GM06990 (cell line): ENCODE data around the gene C2CD4D.

Experiments used
- DNase-seq: peaks from one replicate; pipeline ENCODE4 v3.0.0-alpha.2; 2011; ENCODE audit not compliant: insufficient read length; ENCODE audit errors: extremely low read depth
- H3K27me3 ChIP-seq: replicated peaks from 2 replicates; pipeline ENCODE4 v1.6.0; 2011; ENCODE audit warnings: low read length; ENCODE audit not compliant: control insufficient read depth, insufficient read depth
- H3K36me3 ChIP-seq: 2 replicates; pipeline ENCODE4 v1.5.1; 2011; ENCODE audit warnings: low read length; ENCODE audit not compliant: control insufficient read depth, insufficient read depth
- H3K4me3 ChIP-seq: replicated peaks from 2 replicates; pipeline ENCODE4 v1.5.1; 2011; ENCODE audit warnings: low read depth, mild to moderate bottlenecking, control low read depth, low read length
- TF ChIP-seq, protein P1 (sequence below): IDR thresholded peaks from 2 replicates; pipeline ENCODE4 v1.5.1; 2011; ENCODE audit warnings: low read length, control low read depth, mild to moderate bottlenecking, inconsistent platforms; ENCODE audit not compliant: insufficient read depth, poor library complexity, severe bottlenecking

C2CD4D gene

DNA sequence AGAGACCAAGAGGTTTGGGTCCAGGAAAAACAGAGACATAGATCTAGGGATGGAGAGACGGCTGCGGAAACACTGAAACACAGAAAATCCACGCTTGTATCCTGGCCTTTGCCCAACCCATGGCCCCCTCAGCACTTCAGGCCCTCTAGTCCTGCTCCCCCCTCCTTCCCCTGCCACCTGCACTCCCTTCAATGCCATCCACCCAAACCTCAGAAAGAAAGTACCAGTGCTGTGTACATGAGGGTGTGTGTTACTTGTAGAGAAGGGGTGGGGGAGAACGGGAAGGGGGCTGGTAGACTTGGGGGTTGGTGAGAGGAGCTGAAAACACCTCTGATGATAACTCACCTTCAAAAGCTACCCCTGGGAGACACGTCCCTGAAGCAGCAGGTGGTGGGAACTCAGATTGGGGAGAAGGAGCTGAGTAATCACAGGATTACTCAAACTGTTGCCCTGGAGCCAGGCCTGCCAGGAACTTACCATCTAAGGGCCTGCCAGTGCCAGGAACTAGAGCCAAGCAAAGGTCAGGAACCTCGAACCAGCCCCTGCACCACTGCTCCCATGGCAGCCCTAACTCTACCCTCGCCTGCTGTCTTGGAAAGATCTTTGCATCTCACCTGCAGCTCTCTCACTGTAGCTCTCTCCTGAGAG lies 19.5 kb downstream of the C2CD4D start:
- TF ChIP-seq, protein P1, sequence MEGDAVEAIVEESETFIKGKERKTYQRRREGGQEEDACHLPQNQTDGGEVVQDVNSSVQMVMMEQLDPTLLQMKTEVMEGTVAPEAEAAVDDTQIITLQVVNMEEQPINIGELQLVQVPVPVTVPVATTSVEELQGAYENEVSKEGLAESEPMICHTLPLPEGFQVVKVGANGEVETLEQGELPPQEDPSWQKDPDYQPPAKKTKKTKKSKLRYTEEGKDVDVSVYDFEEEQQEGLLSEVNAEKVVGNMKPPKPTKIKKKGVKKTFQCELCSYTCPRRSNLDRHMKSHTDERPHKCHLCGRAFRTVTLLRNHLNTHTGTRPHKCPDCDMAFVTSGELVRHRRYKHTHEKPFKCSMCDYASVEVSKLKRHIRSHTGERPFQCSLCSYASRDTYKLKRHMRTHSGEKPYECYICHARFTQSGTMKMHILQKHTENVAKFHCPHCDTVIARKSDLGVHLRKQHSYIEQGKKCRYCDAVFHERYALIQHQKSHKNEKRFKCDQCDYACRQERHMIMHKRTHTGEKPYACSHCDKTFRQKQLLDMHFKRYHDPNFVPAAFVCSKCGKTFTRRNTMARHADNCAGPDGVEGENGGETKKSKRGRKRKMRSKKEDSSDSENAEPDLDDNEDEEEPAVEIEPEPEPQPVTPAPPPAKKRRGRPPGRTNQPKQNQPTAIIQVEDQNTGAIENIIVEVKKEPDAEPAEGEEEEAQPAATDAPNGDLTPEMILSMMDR, result no peak
- no peak overlapping the region for H3K4me3 ChIP-seq
- no peak for DNase-seq
- peaks cover 1% of the 10 kb centered on the region for H3K27me3 ChIP-seq
- no peaks in the 10 kb centered on the region for H3K36me3 ChIP-seq

DNA sequence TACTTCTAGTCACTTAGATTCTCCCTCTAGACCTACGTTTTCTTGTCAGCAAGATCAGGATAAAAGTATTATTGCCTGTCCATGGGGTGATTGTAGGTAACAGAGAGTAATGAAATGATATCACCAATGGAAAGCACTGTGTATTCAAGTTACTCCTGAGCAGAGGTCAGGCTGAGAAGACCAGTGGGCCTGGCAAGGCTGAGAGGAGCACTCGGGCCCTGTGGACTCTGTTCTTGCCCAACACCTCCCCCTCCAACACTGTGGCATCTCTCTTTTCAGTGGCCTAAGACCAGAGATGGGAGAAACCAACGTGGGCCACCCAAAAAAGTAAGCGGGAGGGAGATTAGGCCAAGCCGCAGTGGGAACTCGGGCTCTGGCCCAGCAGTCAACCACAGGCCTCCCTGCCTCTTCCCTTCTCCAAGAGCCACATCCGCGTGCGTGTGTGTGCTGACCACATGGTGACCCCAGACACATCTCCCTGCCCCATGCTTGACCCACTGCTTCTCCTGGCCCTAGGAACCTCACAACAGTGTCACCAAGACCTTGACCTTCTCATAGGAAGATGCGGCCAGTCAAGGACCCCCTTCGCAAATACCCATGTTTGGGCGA lies 20.3 kb downstream of the C2CD4D start:
- no peaks in the 10 kb centered on the region for H3K36me3 ChIP-seq
- DNase-seq, result no peak
- peaks cover under 1% of the 10 kb centered on the region for H3K27me3 ChIP-seq
- no peak overlapping the region for H3K4me3 ChIP-seq
- TF ChIP-seq, protein P1, result no peak

DNA sequence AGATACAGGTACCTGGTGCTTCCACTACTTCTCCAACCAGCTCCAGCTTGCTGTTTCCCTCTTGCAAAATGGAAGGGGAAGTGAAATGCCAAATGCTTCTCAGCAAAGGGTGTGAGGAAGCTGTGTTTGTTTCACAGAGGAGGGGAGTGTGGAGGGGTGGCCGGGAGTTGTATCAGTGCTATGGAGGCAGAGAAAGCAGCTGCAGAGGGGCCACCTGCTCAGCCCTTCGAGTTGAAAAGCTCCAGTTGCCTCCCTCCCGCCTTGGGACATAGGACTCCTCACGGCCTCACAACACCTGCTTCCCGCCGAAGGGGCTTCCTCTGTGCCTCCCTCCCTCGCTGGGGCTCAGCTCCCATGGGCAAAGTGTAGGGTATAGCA lies 22.3 kb downstream of the C2CD4D start:
- no peak overlapping the region for H3K4me3 ChIP-seq
- H3K27me3 ChIP-seq, result no peaks in the 10 kb centered on the region; the same call in 1 of the 2 replicates
- no peak for DNase-seq
- TF ChIP-seq, protein P1, result no peak
- H3K36me3 ChIP-seq, result no peaks in the 10 kb centered on the region

DNA sequence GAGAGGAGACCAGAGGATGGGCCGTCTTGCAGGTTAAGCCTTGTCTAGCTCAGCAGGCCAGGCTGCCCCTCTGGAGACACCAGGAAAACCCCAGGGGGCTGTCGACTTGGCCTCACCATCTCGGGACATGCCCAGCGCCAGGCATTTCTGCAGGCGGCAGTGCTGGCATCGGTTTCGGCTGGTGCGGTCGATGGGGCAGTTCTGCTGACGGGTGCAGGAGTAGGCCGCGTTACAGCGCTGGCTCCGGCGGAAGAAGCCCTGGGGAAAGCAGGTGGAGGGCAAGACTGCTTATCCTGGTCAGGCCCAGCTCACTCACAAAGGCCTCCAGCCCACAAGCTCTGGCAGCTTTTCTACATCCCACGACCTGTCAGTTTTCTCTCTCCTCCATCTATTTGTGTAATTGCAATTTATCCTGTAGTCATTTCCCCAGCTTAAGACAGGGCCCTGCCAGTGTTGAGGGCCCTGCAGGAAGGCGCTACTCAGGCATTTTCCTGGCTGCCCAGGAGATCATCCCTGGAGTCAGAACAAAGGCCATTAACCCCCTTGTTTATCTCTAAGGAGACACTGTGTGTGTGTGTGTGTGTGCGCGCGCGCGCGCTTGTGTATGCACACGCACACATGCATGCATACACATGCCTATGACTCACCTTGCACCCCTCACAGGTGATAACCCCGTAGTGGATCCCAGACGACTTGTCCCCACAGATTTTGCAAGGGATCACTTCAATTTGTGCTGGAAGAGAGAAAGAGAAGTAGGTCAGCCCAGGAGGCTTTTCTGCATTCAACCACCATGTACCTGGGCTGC lies 22.9 kb downstream of the C2CD4D start:
- no peak for DNase-seq
- Histone ChIP-seq H3K4me3 (no peak overlapping the region), H3K36me3 (no peaks in the 10 kb centered on the region)

DNA sequence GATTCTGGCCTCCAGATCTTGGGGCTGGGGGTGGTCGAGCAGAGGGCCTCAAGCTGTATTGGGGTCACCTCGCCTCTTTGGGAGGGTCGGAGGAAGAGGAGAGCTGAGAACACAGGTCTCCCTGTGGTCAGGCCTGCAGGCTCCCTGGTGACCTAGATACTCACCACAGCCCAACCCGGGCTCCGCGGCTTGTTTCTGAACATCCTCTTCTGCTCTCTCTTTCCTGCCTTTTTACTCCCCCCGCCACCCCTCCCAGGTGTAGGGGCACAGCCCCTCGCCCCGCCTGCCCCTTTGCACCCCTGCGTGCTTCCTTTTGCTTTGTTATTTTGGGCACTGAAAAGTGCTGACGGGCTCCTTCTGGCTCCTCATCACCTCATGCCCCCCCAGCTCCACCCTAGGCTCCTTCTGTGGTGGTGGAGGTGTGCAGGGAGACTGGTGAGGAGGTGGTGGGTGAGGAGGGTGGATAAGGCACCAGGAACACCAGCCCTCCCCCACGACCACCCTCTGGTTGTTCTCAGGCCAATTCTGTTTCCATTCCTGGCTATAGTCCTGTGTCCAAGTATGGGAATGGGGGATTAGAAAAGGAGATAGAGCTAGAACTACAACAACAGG lies 23.8 kb downstream of the C2CD4D start:
- DNase-seq, result no peak
- Histone ChIP-seq H3K36me3 (no peaks in the 10 kb centered on the region), H3K4me3 (no peak overlapping the region), H3K27me3 (no peaks in the 10 kb centered on the region; the same call in 1 of the 2 replicates)
- TF ChIP-seq, protein P1, result no peak

More for the DNA sequence above, 22.9 kb downstream of the C2CD4D start:
- TF ChIP-seq, protein P1, result no peak
- H3K27me3 ChIP-seq, result no peaks in the 10 kb centered on the region; the same call in 1 of the 2 replicates
